Embryonic facial prominence (tissue), 1 donor: ENCODE data around the gene CLTC.
"Not testable (repeated sequence)": the region's sequence is repeated elsewhere in the genome, so short reads cannot be mapped to it uniquely, and the experiment has no call there.

ENCODE experiments used
- DNase-seq: peaks from one replicate; pipeline ENCODE4 v3.0.0-alpha.2; 2016; ENCODE audit errors: extremely low spot score

CLTC gene

GRCh38 chr17:59634632-59635541 lies 15.2 kb downstream of the CLTC start:
- DNase-seq, result no peak

DNA sequence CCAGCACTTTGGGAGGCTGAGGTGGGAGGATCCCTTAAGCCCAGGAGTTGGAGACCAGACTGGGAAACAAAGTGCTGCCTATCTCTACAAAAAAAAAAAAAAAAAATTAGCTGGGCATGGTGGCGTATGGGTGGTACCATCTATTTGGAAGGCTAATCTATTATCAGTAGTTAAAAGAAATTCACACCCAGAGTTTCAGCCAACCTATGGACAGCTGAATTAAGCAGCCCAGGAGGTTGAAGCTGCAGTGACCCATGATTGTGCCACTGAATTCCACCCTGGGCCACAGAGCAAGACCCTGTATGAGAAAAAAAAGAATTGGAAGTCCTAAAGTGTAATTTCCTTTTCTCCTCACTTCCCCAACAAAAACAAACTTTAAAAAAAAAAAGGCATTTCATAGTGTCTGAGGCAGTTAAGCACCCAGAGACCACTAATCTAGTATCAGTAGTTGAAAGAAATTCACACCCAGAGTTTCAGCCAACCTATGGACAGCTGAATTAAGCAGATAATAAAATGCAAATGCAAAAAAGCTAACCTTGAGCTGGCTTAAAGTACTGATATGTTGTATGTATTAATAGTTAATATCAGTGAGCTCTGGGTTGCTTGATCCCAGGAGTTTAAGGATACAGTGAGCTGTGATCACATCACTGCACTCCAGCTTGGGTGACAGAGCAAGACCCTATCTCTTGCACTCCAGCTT lies 18.1 kb downstream of the CLTC start:
- DNase-seq, result no peak

GRCh38 chr17:59638553-59638952 lies 18.9 kb downstream of the CLTC start:
- no peak for DNase-seq

DNA sequence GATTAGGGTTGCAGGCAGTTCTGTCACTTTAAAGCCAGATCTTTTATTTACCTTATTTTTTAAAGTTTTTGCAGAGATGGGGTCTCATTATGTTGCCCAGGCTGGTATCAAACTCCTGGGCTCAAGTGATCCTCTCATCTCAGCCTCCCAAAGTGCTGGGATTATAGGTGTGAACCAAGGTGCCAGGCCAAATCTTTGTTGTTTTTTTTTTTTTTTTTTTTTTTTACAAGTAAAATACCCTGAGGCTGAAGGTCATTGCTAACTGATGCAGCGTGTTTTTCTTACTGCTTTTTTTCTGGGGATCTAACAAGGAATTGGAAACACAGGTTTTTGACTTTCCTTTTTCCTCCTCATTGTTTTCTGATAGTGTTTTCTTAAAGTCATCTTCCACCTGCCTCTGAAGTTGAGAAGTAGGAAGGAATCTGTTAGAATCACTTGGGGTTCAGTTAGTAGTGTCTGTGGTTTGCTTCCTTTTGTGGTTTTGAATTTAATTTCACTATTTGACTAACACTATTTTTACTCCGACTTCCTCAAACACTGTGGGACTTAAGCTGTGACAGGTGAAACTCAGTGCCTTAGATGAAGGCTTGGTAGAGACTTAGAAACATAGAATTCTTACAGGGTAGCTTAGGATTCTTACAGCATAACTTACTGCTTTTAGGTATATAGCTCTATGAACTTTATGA lies 22.2 kb downstream of the CLTC start:
- no peak for DNase-seq

GRCh38 chr17:59642565-59642964 lies 22.9 kb downstream of the CLTC start:
- DNase-seq, result no peak

- DNase-seq, result no peak
These were observed 23.8 kb downstream of the CLTC start for GRCh38 chr17:59643159-59644140.

GRCh38 chr17:59647288-59647687 lies 27.6 kb downstream of the CLTC start:
- no peak for DNase-seq

GRCh38 chr17:59649886-59650285 lies 30.2 kb downstream of the CLTC start:
- no peak for DNase-seq

- no peak for DNase-seq
These were observed 30.9 kb downstream of the CLTC start for GRCh38 chr17:59650642-59651041.

- no peak for DNase-seq
These were observed 31.7 kb downstream of the CLTC start for GRCh38 chr17:59651346-59651745.

GRCh38 chr17:59652119-59652518 lies 32.4 kb downstream of the CLTC start:
- no peak for DNase-seq

- DNase-seq, result not testable (repeated sequence)
These were observed 36.9 kb downstream of the CLTC start for GRCh38 chr17:59656624-59657023.

DNA sequence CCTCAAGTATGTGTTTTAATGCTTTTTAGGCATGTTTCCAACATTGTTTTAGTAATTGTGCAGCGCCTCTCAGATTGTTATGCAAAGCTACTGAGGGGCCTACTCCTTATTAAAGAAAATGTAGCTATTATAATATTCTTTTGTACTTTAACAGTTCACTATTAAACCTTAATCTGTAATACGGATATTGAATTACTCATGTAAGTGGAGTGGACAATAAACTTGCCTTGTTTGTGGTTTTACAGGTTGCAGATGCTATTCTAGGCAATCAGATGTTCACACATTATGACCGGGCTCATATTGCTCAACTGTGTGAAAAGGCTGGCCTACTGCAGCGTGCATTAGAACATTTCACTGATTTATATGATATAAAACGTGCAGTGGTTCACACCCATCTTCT lies 46.5 kb downstream of the CLTC start:
- no peak for DNase-seq

DNA sequence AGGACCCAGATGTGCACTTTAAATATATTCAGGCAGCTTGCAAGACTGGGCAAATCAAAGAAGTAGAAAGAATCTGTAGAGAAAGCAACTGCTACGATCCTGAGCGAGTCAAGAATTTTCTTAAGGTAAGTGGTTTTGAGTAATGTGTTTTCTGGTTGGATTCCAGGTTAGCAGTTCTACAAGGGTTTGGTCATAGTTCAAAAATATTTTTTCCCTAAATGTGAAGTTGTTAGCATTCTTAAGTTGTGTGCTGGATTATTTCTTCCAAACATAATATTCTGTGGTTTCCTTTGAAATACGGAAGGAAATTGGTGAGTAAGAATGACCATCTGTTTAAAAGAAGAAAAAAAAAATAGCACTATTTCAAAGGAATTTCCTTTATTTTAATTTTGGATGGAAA lies 49.1 kb downstream of the CLTC start:
- DNase-seq, result no peak

DNA sequence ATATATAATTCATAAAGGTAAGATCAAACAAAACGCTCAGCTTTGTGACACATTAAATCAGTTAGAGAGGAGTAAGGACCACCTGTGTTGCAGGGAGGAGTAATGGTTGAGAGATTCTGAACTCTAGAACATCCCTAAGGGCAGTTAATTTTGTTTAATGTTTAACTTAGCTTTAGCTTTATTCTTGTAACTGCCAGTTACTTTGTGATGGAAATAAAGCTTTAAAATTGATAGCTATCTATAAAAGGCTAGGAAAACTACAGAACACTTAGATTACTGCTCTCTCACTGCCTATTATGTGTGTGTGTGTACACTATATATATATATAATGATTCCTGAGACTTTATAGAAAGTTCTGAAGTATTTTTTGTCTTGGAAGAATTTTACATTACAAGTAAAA lies 49.7 kb downstream of the CLTC start:
- no peak for DNase-seq

- DNase-seq, result no peak
These were observed 50.2 kb downstream of the CLTC start for GRCh38 chr17:59669944-59670343.

DNA sequence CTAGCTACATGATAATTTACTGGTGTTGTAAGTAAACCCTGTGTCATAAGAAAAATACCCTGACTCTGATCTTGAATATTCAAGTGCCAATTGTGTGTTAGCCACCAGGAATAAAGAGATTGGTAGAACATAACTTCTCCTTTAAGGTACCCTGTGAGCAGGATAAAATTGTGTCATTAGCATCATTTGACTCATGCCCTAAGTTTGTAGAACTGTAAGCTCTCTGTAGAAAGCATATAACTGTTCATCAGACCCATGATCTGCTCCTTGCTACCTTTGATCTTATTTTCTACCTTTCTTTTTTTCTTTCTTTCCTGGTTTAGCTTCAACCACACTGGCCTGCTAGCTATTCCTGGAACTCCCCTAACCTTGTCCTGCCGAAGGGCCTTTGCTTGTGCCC lies 51.7 kb downstream of the CLTC start:
- DNase-seq, result no peak

DNA sequence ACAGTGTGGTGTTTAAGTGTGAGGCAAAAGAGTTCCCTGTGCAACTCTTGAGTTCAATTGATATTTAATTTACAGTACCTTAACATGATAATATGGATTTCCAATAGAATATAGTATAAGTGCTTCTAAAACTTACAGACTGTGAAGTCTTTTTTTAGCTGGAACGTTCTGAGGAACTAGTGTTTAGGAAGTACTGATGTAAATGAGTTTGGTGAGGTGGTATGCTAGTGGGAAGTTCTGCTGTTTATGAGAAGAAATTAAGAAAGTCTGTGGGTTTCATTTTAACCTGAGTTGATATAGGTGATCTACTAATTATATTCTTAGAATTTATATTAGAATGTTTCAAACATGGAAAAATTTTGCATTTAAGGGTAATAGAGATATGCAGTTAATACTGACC lies 55.5 kb downstream of the CLTC start:
- no peak for DNase-seq

- DNase-seq, result no peak
These were observed 57.0 kb downstream of the CLTC start for GRCh38 chr17:59676716-59677115.

GRCh38 chr17:59678918-59679317 lies 59.2 kb downstream of the CLTC start:
- no peak for DNase-seq

DNA sequence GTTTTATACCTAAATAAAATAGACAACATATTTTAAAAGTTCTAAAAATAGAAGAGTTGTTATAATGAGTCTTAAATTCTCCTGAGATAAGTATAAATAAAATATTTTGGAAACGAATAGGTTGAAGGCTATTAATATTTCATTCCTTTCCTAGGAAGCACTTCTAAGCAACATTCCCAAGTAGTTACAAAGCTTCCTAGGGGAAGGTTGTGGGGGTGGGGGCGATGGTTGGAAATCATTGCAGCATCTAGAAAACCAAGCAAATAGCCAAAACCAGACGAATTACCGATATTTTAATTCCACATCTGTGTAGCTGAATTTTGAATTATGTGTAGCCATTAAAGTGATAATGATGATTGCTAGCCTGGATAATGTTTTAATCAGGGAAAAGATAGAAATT lies 60.6 kb downstream of the CLTC start:
- no peak for DNase-seq
